Smooth muscle cell (in vitro differentiated cells): ENCODE results near the gene MOXD1. TPM values are rescaled to one million over a fixed set of nuclear protein-coding genes. Genes with fewer than 3 reads are reported as not detected.

Experiments used
- DNase-seq: peaks from one replicate; lab custom pipeline; 2025; ENCODE audit not compliant: unreplicated experiment; lab: John Stamatoyannopoulos, UW
- H2AFZ ChIP-seq: fragments of 200-600 bp; sonication (generic); 2 replicates; pipeline ENCODE4 v1.6.0; 2016; ENCODE audit warnings: antibody characterized with exemption, low read depth, mild to moderate bottlenecking
- H3F3A ChIP-seq: fragments of 200-600 bp; sonication (generic); 2 replicates; pipeline ENCODE4 v1.6.0; 2017; ENCODE audit warnings: antibody characterized with exemption, low read depth
- H3K27ac ChIP-seq: fragments of 200-600 bp; sonication (generic); 2 replicates; pipeline ENCODE4 v1.5.1; 2016; ENCODE audit warnings: low read depth, mild to moderate bottlenecking
- H3K27me3 ChIP-seq: fragments of 200-600 bp; sonication (generic); 2 replicates; pipeline ENCODE4 v1.6.1; 2016; ENCODE audit warnings: low read depth, mild to moderate bottlenecking
- H3K36me3 ChIP-seq: fragments of 200-600 bp; sonication (generic); 2 replicates; pipeline ENCODE4 v1.5.1; 2016; ENCODE audit warnings: low read depth
- H3K4me1 ChIP-seq: fragments of 200-600 bp; sonication (generic); 2 replicates; pipeline ENCODE4 v1.5.1; 2016; ENCODE audit warnings: low read depth
- H3K4me2 ChIP-seq: fragments of 200-600 bp; sonication (generic); 2 replicates; pipeline ENCODE4 v1.6.0; 2016; ENCODE audit warnings: mild to moderate bottlenecking
- H3K4me3 ChIP-seq: fragments of 200-600 bp; sonication (generic); 2 replicates; pipeline ENCODE4 v1.5.1; 2016; ENCODE audit warnings: mild to moderate bottlenecking
- H3K79me2 ChIP-seq: fragments of 200-600 bp; sonication (generic); 2 replicates; pipeline ENCODE4 v1.6.0; 2016; ENCODE audit warnings: low read depth, mild to moderate bottlenecking
- H3K9ac ChIP-seq: fragments of 200-600 bp; sonication (generic); 2 replicates; pipeline ENCODE4 v1.6.0; 2016; ENCODE audit warnings: low read depth
- H3K9me3 ChIP-seq: fragments of 200-600 bp; sonication (generic); replicated peaks from 2 replicates; pipeline ENCODE4 v1.5.1; 2016; ENCODE audit warnings: low read depth
- H4K20me1 ChIP-seq: fragments of 200-600 bp; sonication (generic); 2 replicates; pipeline ENCODE4 v1.6.0; 2016; ENCODE audit warnings: low read depth
- CTCF ChIP-seq: fragments of 200-600 bp; sonication (generic); IDR thresholded peaks from 2 replicates; pipeline ENCODE4 v1.5.1; 2017; ENCODE audit warnings: borderline replicate concordance, mild to moderate bottlenecking, antibody characterized with exemption; ENCODE audit not compliant: insufficient read depth, poor library complexity, severe bottlenecking
- WGBS: methylation state at CpG from one replicate; pipeline ENCODE4 v1.1.7; 2016; ENCODE audit warnings: low lambda C conversion rate; 5-methylcytosine and 5-hydroxymethylcytosine counted together
- polyA plus RNA-seq: library from polyadenylated mRNA; unstranded; fragments of >200 nt; fragmentation: Nextera tagmentation; extraction: Ambion mirVana; gene quantifications from 2 replicates; pipeline ENCODE4 v1.2.1, GENCODE V29; 2016
- total RNA-seq: library from RNA; depleted of rRNA; stranded (reverse); fragments of >200 nt; gene quantifications from 2 replicates; pipeline ENCODE4 v1.2.3, GENCODE V29; 2014

The MOXD1 gene
- total and polyA plus RNA-seq, 2 experiments from 2014 or later, result 12.4 to 19.4 TPM

GRCh38 chr6:132246632-132247270 lies 154.5 kb downstream of the MOXD1 start:
- WGBS, result 95% methylated on average over 16 of the region's 16 CpGs

DNA sequence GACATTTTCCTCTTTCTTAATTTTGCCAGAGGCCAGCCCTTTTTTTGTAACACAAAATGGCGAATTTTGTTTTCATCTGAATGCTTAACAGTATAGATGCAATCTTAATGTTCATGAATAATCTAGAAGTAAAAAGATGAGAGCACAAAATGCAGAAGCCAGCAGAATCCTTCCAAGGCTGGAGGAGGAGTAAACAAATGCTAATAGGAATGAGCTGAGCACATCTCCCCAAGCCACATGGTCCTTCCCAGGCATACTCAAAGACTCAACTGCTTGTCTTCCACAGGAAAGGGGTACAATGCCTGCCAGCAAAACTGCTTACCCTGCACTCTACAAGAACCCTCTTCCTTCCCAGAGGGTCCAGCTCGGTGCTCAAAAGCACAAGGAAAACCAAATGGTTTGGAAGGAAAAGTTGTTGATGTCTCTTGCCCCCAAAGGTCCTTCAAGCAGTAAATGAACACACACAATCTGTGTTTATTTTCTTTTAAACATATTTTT lies 155.1 kb downstream of the MOXD1 start:
- Histone ChIP-seq H3K9me3 (no peaks in the 10 kb centered on the region), H3K79me2 (no peaks in the 10 kb centered on the region), H3K36me3 (no peaks in the 10 kb centered on the region), H3K9ac (no peak overlapping the region), H3K27me3 (no peaks in the 10 kb centered on the region), H3K27ac (no peak overlapping the region), H3F3A (no peaks in the 10 kb centered on the region), H4K20me1 (no peaks in the 10 kb centered on the region), H3K4me3 (no peak overlapping the region), H3K4me1 (no peaks in the 10 kb centered on the region), H2AFZ (no peak overlapping the region), H3K4me2 (no peak overlapping the region)
- TF ChIP-seq CTCF, result no peak
- 91% methylated on average over 2 of the region's 2 CpGs for WGBS
- no peak for DNase-seq

More at GRCh38 chr6:132246632-132247270, 154.5 kb downstream of the MOXD1 start:
- Histone ChIP-seq H3K36me3 (no peaks in the 10 kb centered on the region), H3K4me2 (no peak overlapping the region), H3K9ac (no peak overlapping the region), H3K4me1 (no peaks in the 10 kb centered on the region), H3F3A (no peaks in the 10 kb centered on the region), H3K4me3 (no peak overlapping the region), H2AFZ (no peak overlapping the region), H3K27me3 (no peaks in the 10 kb centered on the region), H3K27ac (no peak overlapping the region), H3K79me2 (no peaks in the 10 kb centered on the region), H4K20me1 (no peaks in the 10 kb centered on the region), H3K9me3 (no peaks in the 10 kb centered on the region)
- no peak for TF ChIP-seq CTCF
- no peak for DNase-seq

Other genes starting within 250 kb of the MOXD1 start
- 25.6 and 27.4 TPM in 2 replicates for gene STX7, start 111.6 kb upstream of the MOXD1 start, total RNA-seq
- gene STX7, start 111.6 kb upstream of the MOXD1 start, polyA plus RNA-seq, result 22.0 and 26.0 TPM in 2 replicates
- not detected in 2 replicates for gene TAAR9, start 136.8 kb upstream of the MOXD1 start, total RNA-seq
- not detected in 2 replicates for gene TAAR9, start 136.8 kb upstream of the MOXD1 start, polyA plus RNA-seq
- not detected in 2 replicates for gene TAAR8, start 151.2 kb upstream of the MOXD1 start, total RNA-seq
- gene TAAR8, start 151.2 kb upstream of the MOXD1 start, polyA plus RNA-seq, result not detected in 2 replicates
- not detected in 2 replicates for gene TAAR6, start 168.8 kb upstream of the MOXD1 start, total RNA-seq
- not detected in 2 replicates for gene TAAR6, start 168.8 kb upstream of the MOXD1 start, polyA plus RNA-seq
- not detected in 2 replicates for gene TAAR5, start 188.3 kb upstream of the MOXD1 start, total RNA-seq
- not detected in 2 replicates for gene TAAR5, start 188.3 kb upstream of the MOXD1 start, polyA plus RNA-seq
- not detected in 2 replicates for gene TAAR2, start 222.8 kb upstream of the MOXD1 start, total RNA-seq
- gene TAAR2, start 222.8 kb upstream of the MOXD1 start, polyA plus RNA-seq, result not detected in 2 replicates